ENCODE measurements around the gene LRRC25.
"Not testable (repeated sequence)": the region's sequence is repeated elsewhere in the genome, so short reads cannot be mapped to it uniquely, and the experiment has no call there.

The LRRC25 gene

GRCh38 chr19:18373892-18374629 is 23.4 kb downstream of the LRRC25 start:
- no peak for DNase-seq

GRCh38 chr19:18373407-18373891 is 24.0 kb downstream of the LRRC25 start:
- DNase-seq: no peak

GRCh38 chr19:18368504-18369222 is 28.8 kb downstream of the LRRC25 start:
- no peak for DNase-seq

- no peak for DNase-seq
Measured at GRCh38 chr19:18366021-18366435, 31.4 kb downstream of the LRRC25 start.

GRCh38 chr19:18364826-18365528 is 32.4 kb downstream of the LRRC25 start:
- DNase-seq: no peak

GRCh38 chr19:18364277-18364825 is 33.1 kb downstream of the LRRC25 start:
- DNase-seq: not testable (repeated sequence)

GRCh38 chr19:18363787-18364186 is 33.6 kb downstream of the LRRC25 start:
- DNase-seq: no peak

- DNase-seq: no peak
Measured at GRCh38 chr19:18362934-18363542, 34.4 kb downstream of the LRRC25 start.

GRCh38 chr19:18361646-18362045 is 35.8 kb downstream of the LRRC25 start:
- DNase-seq: no peak

GRCh38 chr19:18357041-18357440 is 40.4 kb downstream of the LRRC25 start:
- no peak for DNase-seq

GRCh38 chr19:18354743-18355142 is 42.7 kb downstream of the LRRC25 start:
- not testable (repeated sequence) for DNase-seq

GRCh38 chr19:18353378-18354005 is 43.9 kb downstream of the LRRC25 start:
- DNase-seq: no peak

GRCh38 chr19:18351544-18351943 is 45.9 kb downstream of the LRRC25 start:
- no peak for DNase-seq

- DNase-seq: no peak
Measured at GRCh38 chr19:18350490-18350889, 46.9 kb downstream of the LRRC25 start.

GRCh38 chr19:18349524-18350128 is 47.8 kb downstream of the LRRC25 start:
- DNase-seq: no peak

GRCh38 chr19:18348818-18349339 is 48.5 kb downstream of the LRRC25 start:
- DNase-seq: not testable (repeated sequence)

- no peak for DNase-seq
Measured at GRCh38 chr19:18348171-18348570, 49.3 kb downstream of the LRRC25 start.

GRCh38 chr19:18346091-18346490 is 51.3 kb downstream of the LRRC25 start:
- DNase-seq: no peak

- no peak for DNase-seq
Measured at GRCh38 chr19:18345296-18345695, 52.1 kb downstream of the LRRC25 start.

- DNase-seq: no peak
Measured at GRCh38 chr19:18344582-18344950, 52.9 kb downstream of the LRRC25 start.

GRCh38 chr19:18342090-18342632 is 55.3 kb downstream of the LRRC25 start:
- no peak for DNase-seq

All from NCI-H187 treated with DMSO at 0.1 percent for 48 hours (cell line).